Endothelial cell of umbilical vein (primary cell): ENCODE results near the gene TMEM98.

Experiments used
- POLR2A ChIP-seq: IDR thresholded peaks from 2 replicates; pipeline ENCODE4 v1.6.1; 2012; ENCODE audit warnings: low read depth, mild to moderate bottlenecking, control low read depth, low read length
- POLR2AphosphoS5 ChIP-seq: IDR thresholded peaks from 2 replicates; pipeline ENCODE4 v1.6.1; 2012; ENCODE audit warnings: low read depth, mild to moderate bottlenecking, control low read depth, low read length, moderate library complexity; ENCODE audit not compliant: insufficient read depth
- TF ChIP-seq, protein P1 (sequence below): IDR thresholded peaks from 2 replicates; pipeline ENCODE4 v1.6.1; 2011; ENCODE audit not compliant: insufficient read depth, insufficient read length
- TF ChIP-seq, protein P2 (sequence below), 2 donors: IDR thresholded peaks; 1 replicate in 1 of 2; 2 replicates in 1 of 2; pipeline ENCODE4 v1.5.1; 2011; ENCODE audit warnings: low read length in 2 of 2, mild to moderate bottlenecking in 2 of 2, moderate library complexity in 2 of 2, control low read depth in 1 of 2, inconsistent platforms in 1 of 2, low read depth in 1 of 2; ENCODE audit not compliant: insufficient read depth in 1 of 2; ENCODE audit errors: extremely low read depth in 1 of 2

- TF ChIP-seq, protein P1, sequence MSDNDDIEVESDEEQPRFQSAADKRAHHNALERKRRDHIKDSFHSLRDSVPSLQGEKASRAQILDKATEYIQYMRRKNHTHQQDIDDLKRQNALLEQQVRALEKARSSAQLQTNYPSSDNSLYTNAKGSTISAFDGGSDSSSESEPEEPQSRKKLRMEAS, result no peak
- TF ChIP-seq POLR2A (no peak), POLR2AphosphoS5 (no peak)
- TF ChIP-seq, protein P2, sequence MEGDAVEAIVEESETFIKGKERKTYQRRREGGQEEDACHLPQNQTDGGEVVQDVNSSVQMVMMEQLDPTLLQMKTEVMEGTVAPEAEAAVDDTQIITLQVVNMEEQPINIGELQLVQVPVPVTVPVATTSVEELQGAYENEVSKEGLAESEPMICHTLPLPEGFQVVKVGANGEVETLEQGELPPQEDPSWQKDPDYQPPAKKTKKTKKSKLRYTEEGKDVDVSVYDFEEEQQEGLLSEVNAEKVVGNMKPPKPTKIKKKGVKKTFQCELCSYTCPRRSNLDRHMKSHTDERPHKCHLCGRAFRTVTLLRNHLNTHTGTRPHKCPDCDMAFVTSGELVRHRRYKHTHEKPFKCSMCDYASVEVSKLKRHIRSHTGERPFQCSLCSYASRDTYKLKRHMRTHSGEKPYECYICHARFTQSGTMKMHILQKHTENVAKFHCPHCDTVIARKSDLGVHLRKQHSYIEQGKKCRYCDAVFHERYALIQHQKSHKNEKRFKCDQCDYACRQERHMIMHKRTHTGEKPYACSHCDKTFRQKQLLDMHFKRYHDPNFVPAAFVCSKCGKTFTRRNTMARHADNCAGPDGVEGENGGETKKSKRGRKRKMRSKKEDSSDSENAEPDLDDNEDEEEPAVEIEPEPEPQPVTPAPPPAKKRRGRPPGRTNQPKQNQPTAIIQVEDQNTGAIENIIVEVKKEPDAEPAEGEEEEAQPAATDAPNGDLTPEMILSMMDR (IDR thresholded peaks at IDR 0.05; ENCODE audit: extremely low read depth in 1 of 2, insufficient read depth in 1 of 2, low read depth in 1 of 2, low read length in 2 of 2), result no peak
Observed at GRCh38 chr17:32913593-32913992, 14.4 kb upstream of the TMEM98 start.
